ENCODE results near the gene OSCP1. TPM values are rescaled to one million over a fixed set of nuclear protein-coding genes. Genes with fewer than 3 reads are reported as not detected.

The OSCP1 gene
- total RNA-seq, 1 experiment from 2014 or later, result 5.5 TPM

GRCh38 chr1:36390411-36390810 lies 59.8 kb downstream of the OSCP1 start:
- ATAC-seq (no peak), DNase-seq (ENCODE audit: low read depth, low spot score) (no peak)
- Histone ChIP-seq H3K9me3 (ENCODE audit: control insufficient read depth, insufficient read depth, low read depth, low read length) (no peaks in the 10 kb centered on the region), H3K27me3 (ENCODE audit: control insufficient read depth, insufficient read depth, low read length) (no peaks in the 10 kb centered on the region), H3K4me3 (ENCODE audit: low read depth in 2 of 2, low read length in 2 of 2) (no peak overlapping the region), H3K4me1 (ENCODE audit: control insufficient read depth, insufficient read depth, low read length) (peaks cover 16% of the 10 kb centered on the region), H3K27ac (ENCODE audit: low read length) (no peak overlapping the region), H3K36me3 (ENCODE audit: control insufficient read depth, insufficient read depth, low read length) (no peaks in the 10 kb centered on the region; the same call in 1 of the 2 replicates)
- intact Hi-C loops (cut with micrococcal nuclease; ENCODE audit: unreplicated experiment), result no loop called here
- in situ Hi-C loops (cut with HindIII; ENCODE audit: low pct_unique_long_range_greater_than_20kb, low sequenced_read_pairs), result no loop called here
- BruUV-seq (replicated peaks), result no TSS peak
- TF ChIP-seq POLR2AphosphoS5 (IDR thresholded peaks at IDR 0.05; ENCODE audit: low read depth, low read length) (no peak), SIN3A (IDR thresholded peaks at IDR 0.05; ENCODE audit: borderline replicate concordance, insufficient read depth, low read depth, low read length) (no peak), REST (IDR thresholded peaks at IDR 0.05; ENCODE audit: insufficient read depth in 1 of 2, low read depth in 2 of 2, low read length in 1 of 2) (no peak)
- ChIA-PET POLR2A (interaction anchor here (0.6 kb wide), 1 partner anchor 74 kb away, joined by 15 read pairs; the partner anchor contains the start of gene MRPS15), CTCF (no interaction called here)

- no peak for DNase-seq (ENCODE audit: low read depth, low spot score)
- no peak overlapping the region for H3K4me3 ChIP-seq (ENCODE audit: low read depth in 2 of 2, low read length in 2 of 2)
- in situ Hi-C loops (cut with HindIII; ENCODE audit: low pct_unique_long_range_greater_than_20kb, low sequenced_read_pairs), result no loop called here
- intact Hi-C loops (cut with micrococcal nuclease; ENCODE audit: unreplicated experiment), result loop anchor here (5.0 kb wide), 1 partner anchor 32 kb away; no protein-coding TSS in a partner anchor
- BruUV-seq (replicated peaks), result no TSS peak
- ATAC-seq, result no peak
- no peaks in the 10 kb centered on the region for H3K27me3 ChIP-seq (ENCODE audit: control insufficient read depth, insufficient read depth, low read length)
- H3K36me3 ChIP-seq (ENCODE audit: control insufficient read depth, insufficient read depth, low read length), result no peaks in the 10 kb centered on the region; the same call in 1 of the 2 replicates
- no peaks in the 10 kb centered on the region for H3K9me3 ChIP-seq (ENCODE audit: control insufficient read depth, insufficient read depth, low read depth, low read length)
- peaks cover 16% of the 10 kb centered on the region for H3K4me1 ChIP-seq (ENCODE audit: control insufficient read depth, insufficient read depth, low read length)
- TF ChIP-seq POLR2AphosphoS5 (IDR thresholded peaks at IDR 0.05; ENCODE audit: low read depth, low read length) (no peak), CTCF (IDR thresholded peaks at IDR 0.05) (no peak), SIN3A (IDR thresholded peaks at IDR 0.05; ENCODE audit: borderline replicate concordance, insufficient read depth, low read depth, low read length) (no peak), REST (IDR thresholded peaks at IDR 0.05; ENCODE audit: insufficient read depth in 1 of 2, low read depth in 2 of 2, low read length in 1 of 2) (no peak), TCF7L2 (IDR thresholded peaks at IDR 0.05; ENCODE audit: low read depth, low read length) (no peak)
- CTCF ChIA-PET, result no interaction called here
- POLR2A ChIA-PET, result interaction anchor here (0.6 kb wide), 1 partner anchor 74 kb away, joined by 15 read pairs; the partner anchor contains the start of gene MRPS15
- no peak overlapping the region; the same call in 1 of the 2 replicates for H3K27ac ChIP-seq (ENCODE audit: low read length)
These were observed 60.3 kb downstream of the OSCP1 start for GRCh38 chr1:36389999-36390398.
